ENCODE results near the gene IKBIP.

DNA sequence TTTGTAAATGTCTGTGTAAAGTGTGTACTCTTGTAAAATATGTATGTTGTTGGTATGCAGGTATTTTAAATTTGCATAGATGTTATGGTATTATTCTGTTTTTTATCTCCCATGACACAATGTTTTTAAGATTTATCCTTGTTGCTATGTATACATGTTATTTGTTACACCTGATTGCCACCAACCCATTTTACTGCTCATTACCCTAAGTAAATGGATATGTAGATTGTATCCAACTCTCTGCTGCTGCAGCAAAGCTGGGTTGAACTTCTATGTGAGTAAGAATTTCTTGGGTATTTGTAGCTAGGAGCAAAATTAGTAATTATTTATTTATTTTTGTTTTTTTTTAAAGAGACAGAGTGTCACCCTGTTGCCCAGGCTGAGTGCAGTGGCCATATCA is 6.7 kb upstream of the IKBIP start:
- TF ChIP-seq, protein P1, sequence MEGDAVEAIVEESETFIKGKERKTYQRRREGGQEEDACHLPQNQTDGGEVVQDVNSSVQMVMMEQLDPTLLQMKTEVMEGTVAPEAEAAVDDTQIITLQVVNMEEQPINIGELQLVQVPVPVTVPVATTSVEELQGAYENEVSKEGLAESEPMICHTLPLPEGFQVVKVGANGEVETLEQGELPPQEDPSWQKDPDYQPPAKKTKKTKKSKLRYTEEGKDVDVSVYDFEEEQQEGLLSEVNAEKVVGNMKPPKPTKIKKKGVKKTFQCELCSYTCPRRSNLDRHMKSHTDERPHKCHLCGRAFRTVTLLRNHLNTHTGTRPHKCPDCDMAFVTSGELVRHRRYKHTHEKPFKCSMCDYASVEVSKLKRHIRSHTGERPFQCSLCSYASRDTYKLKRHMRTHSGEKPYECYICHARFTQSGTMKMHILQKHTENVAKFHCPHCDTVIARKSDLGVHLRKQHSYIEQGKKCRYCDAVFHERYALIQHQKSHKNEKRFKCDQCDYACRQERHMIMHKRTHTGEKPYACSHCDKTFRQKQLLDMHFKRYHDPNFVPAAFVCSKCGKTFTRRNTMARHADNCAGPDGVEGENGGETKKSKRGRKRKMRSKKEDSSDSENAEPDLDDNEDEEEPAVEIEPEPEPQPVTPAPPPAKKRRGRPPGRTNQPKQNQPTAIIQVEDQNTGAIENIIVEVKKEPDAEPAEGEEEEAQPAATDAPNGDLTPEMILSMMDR (IDR thresholded peaks at IDR 0.05; ENCODE audit: borderline replicate concordance, extremely low read depth, low read length, poor library complexity, severe bottlenecking): no peak
- TF ChIP-seq EZH2 (IDR thresholded peaks at IDR 0.05; ENCODE audit: borderline replicate concordance, low read depth, low read length, severe bottlenecking): no peak

Data from DND-41 (cell line).